HCT116 (cell line): ENCODE measurements around the gene INTS4. TPM values are rescaled to one million over a fixed set of nuclear protein-coding genes. Genes with fewer than 3 reads are reported as not detected.

Experiments used
- ATAC-seq: fragments of 200-7000 bp; cut with Tn5 transposase; 2 replicates; pipeline ENCODE4 v1.9.1; 2020; ENCODE audit warnings: mild to moderate bottlenecking, moderate library complexity
- BruUV-seq: library from RNA; stranded (reverse); fragments of 400-500 nt; replicated peaks from 2 replicates; lab custom pipeline; 2021; lab: Mats Ljungman, UMichigan
- CTCF ChIA-PET: fragments of 300-600 bp; sonication (Branson Sonifier 250); formaldehyde crosslinking; loops from one replicate; lab custom pipeline; 2021; ENCODE audit warnings: antibody characterized with exemption; lab: Charles Lee
- POLR2A ChIA-PET: fragments of 300-600, 350-600 bp; sonication (Branson Sonifier 250); formaldehyde crosslinking; loops from one replicate; lab custom pipeline; 2021; ENCODE audit warnings: antibody characterized with exemption; lab: Charles Lee
- RAD21 ChIA-PET, 2 experiments: fragments of 300-600 bp; sonication (Branson Sonifier 250); formaldehyde crosslinking; loops; one replicate each; lab custom pipeline; 2023; ENCODE audit warnings: low total read pairs in 2 of 2; ENCODE audit not compliant: uncharacterized antibody in 2 of 2, unreplicated experiment in 2 of 2, low non-redundant PET in 1 of 2; lab: Charles Lee
- DNase-seq: peaks from one replicate; pipeline ENCODE4 v3.0.0-alpha.2; 2010; ENCODE audit warnings: low read depth, low spot score
- H2AFZ ChIP-seq: fragments of 200-600 bp; shearing (Covaris generic), sonication (generic); 2 replicates; pipeline ENCODE4 v1.6.1; 2017; ENCODE audit warnings: low read depth, mixed run types, mixed read lengths, antibody characterized with exemption, low read length; ENCODE audit not compliant: poor library complexity, severe bottlenecking
- H3K27ac ChIP-seq: 2 replicates; pipeline ENCODE4 v1.5.1; 2012; ENCODE audit warnings: low read depth, low read length
- H3K27me3 ChIP-seq: fragments of 200-600 bp; sonication (generic); 2 replicates; pipeline ENCODE4 v1.6.1; 2016; ENCODE audit warnings: mixed run types, low read length, mixed read lengths; ENCODE audit not compliant: insufficient read depth
- H3K36me3 ChIP-seq, 2 experiments: fragments of 200-500 bp in 1 of 2; fragments of 200-600 bp in 1 of 2; sonication (Bioruptor generic) in 1 of 2; sonication (generic) in 1 of 2; 2 replicates each; pipeline versions ENCODE4 v1.5.1 to v1.6.1; 2014 to 2016; ENCODE audit warnings: low read length in 2 of 2, inconsistent platforms in 1 of 2, mixed read lengths in 1 of 2, mixed run types in 1 of 2; ENCODE audit not compliant: insufficient read depth in 2 of 2, control insufficient read depth in 1 of 2
- H3K4me1 ChIP-seq, 2 experiments: fragments of 200-600 bp in 1 of 2; sonication (generic) in 1 of 2; 2 replicates each; pipeline versions ENCODE4 v1.5.1 to v1.6.1; 2012 to 2017; ENCODE audit warnings: low read length in 2 of 2, inconsistent platforms in 1 of 2, mild to moderate bottlenecking in 1 of 2, mixed read lengths in 1 of 2, mixed run types in 1 of 2, moderate library complexity in 1 of 2; ENCODE audit not compliant: insufficient read depth in 2 of 2, control insufficient read depth in 1 of 2
- H3K4me2 ChIP-seq: fragments of 200-600 bp; sonication (generic); 2 replicates; pipeline ENCODE4 v1.6.1; 2017; ENCODE audit warnings: mixed run types, low read length, mixed read lengths
- H3K4me3 ChIP-seq, 2 experiments: fragments of 200-600 bp in 1 of 2; sonication (generic) in 1 of 2; replicated peaks in 1 of 2; 2 replicates each; pipeline ENCODE4 v1.5.1; 2011 to 2016; ENCODE audit warnings: low read length in 2 of 2, control low read depth in 1 of 2, low read depth in 1 of 2, mild to moderate bottlenecking in 1 of 2, mixed read lengths in 1 of 2, mixed run types in 1 of 2
- H3K79me2 ChIP-seq: fragments of 200-600 bp; sonication (generic); 2 replicates; pipeline ENCODE4 v1.6.1; 2017; ENCODE audit warnings: mild to moderate bottlenecking, mixed run types, low read length, moderate library complexity, mixed read lengths; ENCODE audit not compliant: insufficient read depth
- H3K9ac ChIP-seq: fragments of 200-600 bp; sonication (generic); 2 replicates; pipeline ENCODE4 v1.6.1; 2016; ENCODE audit warnings: low read length, mixed read lengths
- H3K9me2 ChIP-seq: fragments of 200-600 bp; sonication (generic), shearing (Covaris generic); 2 replicates; pipeline ENCODE4 v1.6.1; 2017; ENCODE audit warnings: mixed run types, mild to moderate bottlenecking, moderate library complexity; ENCODE audit not compliant: insufficient read depth
- H3K9me3 ChIP-seq, 2 experiments: fragments of 200-500 bp in 1 of 2; fragments of 200-600 bp in 1 of 2; sonication (Bioruptor generic) in 1 of 2; sonication (generic) in 1 of 2; 2 replicates each; pipeline ENCODE4 v1.6.1; 2014 to 2017; ENCODE audit warnings: low read length in 2 of 2, mixed read lengths in 2 of 2, inconsistent platforms in 1 of 2, low read depth in 1 of 2, mild to moderate bottlenecking in 1 of 2, mixed run types in 1 of 2, moderate library complexity in 1 of 2; ENCODE audit not compliant: control insufficient read depth in 1 of 2, insufficient read depth in 1 of 2
- H4K20me1 ChIP-seq: fragments of 200-600 bp; sonication (generic), shearing (Covaris generic); 2 replicates; pipeline ENCODE4 v1.6.1; 2017; ENCODE audit warnings: mixed run types, mild to moderate bottlenecking, moderate library complexity; ENCODE audit not compliant: insufficient read depth
- CBX3 ChIP-seq: IDR thresholded peaks from 2 replicates; pipeline ENCODE4 v1.6.1; 2012; ENCODE audit warnings: low read depth
- CEBPB ChIP-seq: IDR thresholded peaks from 2 replicates; pipeline ENCODE4 v1.6.1; 2012; ENCODE audit warnings: low read depth
- EZH2 ChIP-seq: fragments of 200-600 bp; sonication (generic); IDR thresholded peaks from 2 replicates; pipeline ENCODE4 v1.6.1; 2017; ENCODE audit warnings: antibody characterized with exemption, mixed run types
- FOSL1 ChIP-seq: IDR thresholded peaks from 2 replicates; pipeline ENCODE4 v1.6.1; 2012; ENCODE audit warnings: low read depth
- JUND ChIP-seq: IDR thresholded peaks from 2 replicates; pipeline ENCODE4 v1.6.1; 2012
- MAX ChIP-seq: IDR thresholded peaks from 2 replicates; pipeline ENCODE4 v1.6.1; 2012
- POLR2AphosphoS5 ChIP-seq: IDR thresholded peaks from 2 replicates; pipeline ENCODE4 v1.6.1; 2011; ENCODE audit warnings: mild to moderate bottlenecking, low read depth, low read length, moderate library complexity
- REST ChIP-seq: IDR thresholded peaks from 2 replicates; pipeline ENCODE4 v1.6.1; 2012; ENCODE audit warnings: low read depth
- SP1 ChIP-seq: IDR thresholded peaks from 2 replicates; pipeline ENCODE4 v1.6.1; 2012; ENCODE audit warnings: low read depth
- TCF7L2 ChIP-seq: IDR thresholded peaks from 2 replicates; pipeline ENCODE4 v1.7.0; 2011; ENCODE audit warnings: borderline replicate concordance, inconsistent platforms; ENCODE audit not compliant: insufficient read depth, insufficient read length; ENCODE audit errors: extremely low read depth
- YY1 ChIP-seq: IDR thresholded peaks from 2 replicates; pipeline ENCODE4 v1.6.1; 2011; ENCODE audit warnings: low read length, low read depth, moderate library complexity, mild to moderate bottlenecking; ENCODE audit not compliant: insufficient replicate concordance; ENCODE audit errors: extremely low read depth
- ZNF274 ChIP-seq: fragments of 200-500 bp; sonication (Bioruptor generic); IDR thresholded peaks from 2 replicates; pipeline ENCODE4 v1.6.1; 2014; ENCODE audit warnings: mild to moderate bottlenecking, low read depth, low read length, inconsistent platforms
- intact Hi-C: fragments of 100-400 bp; cut with micrococcal nuclease; formaldehyde crosslinking; loops from 2 replicates; pipeline ENCODE4 v1.10.0; 2022
- total RNA-seq: library from RNA; stranded (reverse); gene quantifications from one replicate; pipeline ENCODE4 v1.2.1, GENCODE V29; 2021; ENCODE audit not compliant: unreplicated experiment

INTS4 gene
- total RNA-seq, 1 experiment from 2014 or later = 41.0 TPM

- Histone ChIP-seq H3K27me3 (no peaks in the 10 kb centered on the region), H3K4me1 (peaks cover 33 to 48% of the 10 kb centered on the region in 2 experiments), H3K36me3 (no peaks in the 10 kb centered on the region), H3K27ac (peak overlapping the region; percentile 85), H3K9me2 (no peaks in the 10 kb centered on the region), H3K9me3 (no peaks in the 10 kb centered on the region), H2AFZ (peak overlapping the region; percentile 86), H3K79me2 (no peaks in the 10 kb centered on the region), H4K20me1 (no peaks in the 10 kb centered on the region), H3K4me3 (peak overlapping the region; percentile 28 to 48), H3K9ac (peak overlapping the region; percentile 54), H3K4me2 (peak overlapping the region; percentile 78)
- DNase-seq (no peak), ATAC-seq (peak; percentile 57)
- BruUV-seq = TSS peak; percentile 67
- CTCF ChIA-PET = interaction anchor here (0.9 kb wide), 1 partner anchor 8 kb away, joined by 3 read pairs; no protein-coding TSS in a partner anchor
- POLR2A ChIA-PET = interaction anchor here (0.6 to 2.6 kb wide), 3 partner anchors 9 to 1148 kb away, joined by 3 to 14 read pairs (median 13); partner anchors contain the start of gene INTS4
- RAD21 ChIA-PET = no interaction called here
- intact Hi-C loops = no loop called here
- TF ChIP-seq POLR2AphosphoS5 (peak; percentile 62), JUND (peak; percentile 17; the same call in 1 of the 2 replicates), SP1 (peak; percentile 60), CEBPB (no peak), TCF7L2 (peak; percentile 23), EZH2 (no peak), FOSL1 (0 out of 2 replicates have a peak, but pooled peaks have one; percentile 40), MAX (peak; percentile 9; the same call in 1 of the 2 replicates), YY1 (peak; percentile 68), REST (no peak), ZNF274 (no peak), CBX3 (0 out of 2 replicates have a peak, but pooled peaks have one; percentile 16)
Measured at GRCh38 chr11:78039919-78040671, 45.6 kb upstream of the INTS4 start.
